ENCODE measurements around the gene DAND5. TPM values are rescaled to one million over a fixed set of nuclear protein-coding genes. Genes with fewer than 3 reads are reported as not detected.
"Not testable (repeated sequence)": the region's sequence is repeated elsewhere in the genome, so short reads cannot be mapped to it uniquely, and the experiment has no call there.

DAND5 gene
- total and polyA plus RNA-seq, 5 experiments from 2014 or later: not detected

DNA sequence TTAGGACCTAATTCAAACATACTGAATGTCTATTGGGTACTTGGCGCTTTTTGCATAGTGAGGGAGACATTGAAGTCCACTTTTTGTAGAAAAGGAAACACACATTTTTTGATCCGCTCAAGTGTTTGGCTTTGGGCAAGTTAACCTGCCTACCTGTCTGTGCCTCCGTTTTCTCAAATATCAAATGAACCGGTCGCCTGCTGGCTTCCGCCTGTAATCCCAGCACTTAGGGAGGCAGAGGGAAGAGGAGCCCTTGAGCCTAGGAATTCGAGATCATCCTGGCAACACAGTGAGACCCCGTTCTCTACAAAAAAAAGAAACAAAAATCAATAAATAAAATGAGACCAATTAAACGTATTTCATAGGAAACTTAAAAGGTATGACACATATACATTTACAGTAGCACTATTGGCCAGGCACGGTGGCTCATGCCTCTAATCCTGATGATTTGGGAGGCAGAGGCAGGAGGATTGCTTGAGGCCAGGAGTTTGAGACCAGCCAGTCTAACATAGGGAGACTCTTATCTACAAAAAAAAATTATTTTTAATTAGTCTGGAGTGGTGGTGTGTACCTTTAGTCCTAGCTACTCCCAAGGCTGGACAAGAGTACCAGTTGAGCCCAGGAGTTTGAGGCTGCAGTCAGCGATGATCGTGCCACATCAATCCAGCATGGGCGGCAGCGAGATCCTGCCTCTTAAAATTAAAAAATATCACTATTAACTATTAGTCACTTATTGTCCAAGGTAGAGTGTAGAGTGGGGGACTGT, 22.5 kb upstream of the DAND5 start:
- H3K9me3 Mint-ChIP-seq: no peaks in the 10 kb centered on the region
- ATAC-seq (no peak), DNase-seq (no peak)
- peaks cover 15 to 49% (median 41%) of the 10 kb centered on the region in 4 donors for H3K4me1 Mint-ChIP-seq
- H3K27me3 Mint-ChIP-seq: peaks cover 0 to 2% (median 0%) of the 10 kb centered on the region in 5 donors
- H3K4me3 Mint-ChIP-seq: peak overlapping the region; percentile 80 to 99 (median 88)
- POLR2A ChIA-PET: interaction anchor here (0.7 to 2.0 kb wide), 16 partner anchors 8 to 307 kb away, joined by 3 to 14 read pairs (median 4); partner anchors contain the start of genes FARSA, GADD45GIP1, GCDH and NACC1
- peak overlapping the region; percentile 89 to 99 (median 94) for H3K27ac Mint-ChIP-seq
- peaks cover 0 to 75% (median 20%) of the 10 kb centered on the region in 3 donors for H3K36me3 Mint-ChIP-seq

DNA sequence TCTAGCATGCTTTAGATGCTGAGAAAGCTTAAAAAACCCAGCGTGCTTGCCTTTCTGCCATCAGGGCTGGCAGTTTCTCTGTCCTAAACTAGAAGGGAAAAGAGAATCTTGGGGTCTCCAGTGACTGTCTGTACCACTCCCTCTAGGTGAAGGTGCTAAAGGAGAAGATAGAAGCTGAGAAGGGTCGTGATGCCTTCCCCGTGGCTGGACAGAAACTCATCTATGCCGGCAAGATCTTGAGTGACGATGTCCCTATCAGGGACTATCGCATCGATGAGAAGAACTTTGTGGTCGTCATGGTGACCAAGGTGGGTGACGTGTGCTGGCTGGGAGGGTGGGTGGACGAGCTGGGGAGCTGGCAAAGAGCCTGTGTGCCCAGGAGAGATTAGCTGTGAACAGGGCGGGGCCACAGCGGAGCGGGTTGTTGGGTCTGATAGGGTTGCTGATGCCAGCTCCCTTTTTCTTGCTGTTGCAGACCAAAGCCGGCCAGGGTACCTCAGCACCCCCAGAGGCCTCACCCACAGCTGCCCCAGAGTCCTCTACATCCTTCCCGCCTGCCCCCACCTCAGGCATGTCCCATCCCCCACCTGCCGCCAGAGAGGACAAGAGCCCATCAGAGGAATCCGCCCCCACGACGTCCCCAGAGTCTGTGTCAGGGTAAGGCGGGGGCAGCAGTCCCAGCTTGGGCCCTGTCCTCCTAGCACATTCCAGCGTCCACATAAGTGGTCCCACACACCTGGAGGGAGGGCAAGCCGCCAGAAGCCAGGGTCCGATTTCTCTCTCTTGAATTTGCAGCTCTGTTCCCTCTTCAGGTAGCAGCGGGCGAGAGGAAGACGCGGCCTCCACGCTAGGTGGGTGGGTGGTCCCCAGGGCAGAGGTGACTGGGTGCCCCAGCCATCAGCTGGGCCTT, 21.4 kb upstream of the DAND5 start:
- peaks cover 15 to 41% (median 36%) of the 10 kb centered on the region in 4 donors for H3K4me1 Mint-ChIP-seq
- peaks cover 0 to 2% (median 0%) of the 10 kb centered on the region in 5 donors for H3K27me3 Mint-ChIP-seq
- H3K36me3 Mint-ChIP-seq: peaks cover 0 to 73% (median 18%) of the 10 kb centered on the region in 3 donors
- peak overlapping the region in 5 of 10 donors; percentile 4 to 63 (median 30) for H3K4me3 Mint-ChIP-seq
- no peaks in the 10 kb centered on the region for H3K9me3 Mint-ChIP-seq
- ATAC-seq (no peak), DNase-seq (no peak)
- peak overlapping the region in 6 of 10 donors; percentile 60 to 93 (median 78) for H3K27ac Mint-ChIP-seq
- POLR2A ChIA-PET: interaction anchor here (0.6 to 2.0 kb wide), 8 partner anchors 9 to 306 kb away, joined by 3 to 11 read pairs (median 6); partner anchors contain the start of genes FARSA, GADD45GIP1 and SYCE2

DNA sequence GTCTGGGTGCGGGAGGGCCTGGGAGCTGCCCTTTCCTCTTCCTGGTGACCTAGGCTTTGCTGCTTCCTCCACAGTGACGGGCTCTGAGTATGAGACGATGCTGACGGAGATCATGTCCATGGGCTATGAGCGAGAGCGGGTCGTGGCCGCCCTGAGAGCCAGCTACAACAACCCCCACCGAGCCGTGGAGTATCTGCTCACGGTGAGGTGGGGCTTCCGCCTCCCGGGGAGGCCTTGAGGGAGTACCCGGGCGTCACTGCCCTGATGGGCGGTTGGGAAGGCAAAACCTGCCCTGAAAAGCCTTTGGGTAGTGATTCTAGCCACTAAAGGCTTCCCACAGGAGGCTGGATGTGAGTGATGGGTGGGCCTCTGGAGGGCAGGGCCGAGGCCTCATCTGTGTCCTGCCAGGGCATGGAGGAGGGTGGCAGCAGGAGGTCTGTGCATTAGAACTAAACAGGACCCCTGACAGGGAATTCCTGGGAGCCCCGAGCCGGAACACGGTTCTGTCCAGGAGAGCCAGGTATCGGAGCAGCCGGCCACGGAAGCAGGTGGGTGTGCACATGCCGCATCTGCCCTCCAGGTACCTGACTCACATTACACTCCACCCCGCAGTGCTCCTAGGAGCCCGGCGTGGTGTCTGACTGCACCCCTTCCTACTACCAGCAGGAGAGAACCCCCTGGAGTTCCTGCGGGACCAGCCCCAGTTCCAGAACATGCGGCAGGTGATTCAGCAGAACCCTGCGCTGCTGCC, 20.6 kb upstream of the DAND5 start:
- ATAC-seq: no peak

DNA sequence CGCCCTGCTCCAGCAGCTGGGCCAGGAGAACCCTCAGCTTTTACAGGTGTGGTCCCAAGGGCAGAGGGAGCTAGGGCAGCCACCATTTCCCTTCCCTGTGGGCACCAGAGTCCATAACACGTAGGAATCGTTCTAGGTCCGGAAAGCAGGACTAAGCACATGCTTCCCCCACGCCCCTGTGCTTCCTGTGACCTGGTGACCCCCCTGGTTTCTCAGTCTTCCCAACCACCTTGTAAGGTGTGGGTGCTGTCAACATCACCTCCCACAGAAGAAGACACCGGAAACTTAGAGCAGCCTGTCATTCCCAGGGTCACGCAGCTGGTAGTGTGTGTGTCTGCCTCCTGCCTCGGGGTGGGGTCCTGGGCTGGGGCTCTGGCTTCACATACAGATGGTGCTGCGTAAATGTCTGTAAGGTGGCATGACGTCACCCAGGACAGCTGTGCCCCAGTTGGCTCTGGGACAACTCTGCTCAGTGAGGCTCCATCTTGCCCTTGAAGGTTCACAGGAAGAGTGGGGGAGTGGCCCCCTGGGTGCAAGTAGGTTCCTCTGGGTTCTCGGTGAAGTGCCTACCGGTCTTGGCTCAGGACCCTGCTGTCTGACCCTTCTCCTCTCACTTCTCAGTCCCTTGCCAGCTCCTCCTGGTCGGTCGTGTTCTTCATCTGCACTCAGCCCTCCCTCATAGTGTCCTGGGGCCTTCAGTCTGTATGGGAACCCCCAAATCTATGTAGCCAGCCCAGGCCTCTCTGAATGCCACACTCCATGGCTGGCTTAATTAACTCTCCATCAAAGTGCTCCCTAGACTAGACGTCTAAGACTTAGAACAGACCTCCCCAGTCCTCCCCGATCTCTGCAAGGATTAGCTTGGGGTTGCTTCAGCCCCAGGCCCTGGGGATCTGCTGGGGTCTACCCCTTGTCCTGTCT, 19.8 kb upstream of the DAND5 start:
- POLR2A ChIA-PET: interaction anchor here (0.6 kb wide), 1 partner anchor 38 kb away, joined by 3 read pairs; no protein-coding TSS in a partner anchor
- peaks cover 0 to 2% (median 0%) of the 10 kb centered on the region in 5 donors for H3K27me3 Mint-ChIP-seq
- no peak for ATAC-seq
- H3K9me3 Mint-ChIP-seq: no peaks in the 10 kb centered on the region
- peak overlapping the region in 2 of 10 donors; percentile 7 to 62 for H3K4me3 Mint-ChIP-seq
- peaks cover 0 to 70% (median 12%) of the 10 kb centered on the region in 3 donors for H3K36me3 Mint-ChIP-seq
- no peak for DNase-seq
- H3K27ac Mint-ChIP-seq: peak overlapping the region in 7 of 10 donors; percentile 22 to 88 (median 44)
- H3K4me1 Mint-ChIP-seq: peaks cover 17 to 34% (median 31%) of the 10 kb centered on the region in 4 donors

More for the DNA sequence above, 20.6 kb upstream of the DAND5 start:
- POLR2A ChIA-PET: interaction anchor here (1.1 to 2.0 kb wide), 4 partner anchors 8 to 16 kb away, joined by 3 to 11 read pairs (median 8); partner anchors contain the start of genes FARSA and GADD45GIP1
- Mint-ChIP-seq H3K9me3 (no peaks in the 10 kb centered on the region), H3K4me1 (peaks cover 11 to 33% (median 29%) of the 10 kb centered on the region in 4 donors), H3K4me3 (no peak overlapping the region), H3K27ac (peak overlapping the region in 1 of 10 donors; percentile 54), H3K36me3 (peaks cover 0 to 71% (median 12%) of the 10 kb centered on the region in 3 donors), H3K27me3 (peaks cover 0 to 2% (median 0%) of the 10 kb centered on the region in 5 donors)
- DNase-seq: no peak

DNA sequence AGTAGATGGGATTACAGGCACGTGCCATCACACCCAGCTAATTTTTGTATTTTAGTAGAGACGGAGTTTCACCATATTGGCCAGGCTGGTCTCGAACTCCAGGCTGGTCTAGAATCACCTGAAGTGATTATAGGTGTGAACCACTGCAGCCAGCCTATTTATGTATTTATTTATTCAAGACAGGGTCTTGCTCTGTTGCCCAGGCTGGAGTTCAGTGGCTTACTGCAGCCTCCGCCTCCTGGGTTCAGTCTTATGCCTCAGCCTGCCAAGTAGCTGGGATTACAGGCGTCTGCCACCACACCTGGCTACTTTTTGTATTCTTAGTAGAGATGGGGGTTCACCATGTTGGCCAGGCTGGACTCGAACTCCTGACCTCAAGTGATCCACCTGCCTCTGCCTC, 17.3 kb upstream of the DAND5 start:
- H3K27ac Mint-ChIP-seq: peak overlapping the region in 2 of 10 donors; percentile 54 to 64
- not testable (repeated sequence) for H3K4me3 Mint-ChIP-seq, H3K27me3 Mint-ChIP-seq, H3K9me3 Mint-ChIP-seq, ATAC-seq, DNase-seq
- H3K36me3 Mint-ChIP-seq: peaks cover 0 to 68% (median 12%) of the 10 kb centered on the region in 3 donors
- POLR2A ChIA-PET: interaction anchor here (1.1 to 1.2 kb wide), 2 partner anchors 14 to 61 kb away, joined by 3 to 4 read pairs; partner anchors contain the start of gene GCDH
- peaks cover 18 to 37% (median 33%) of the 10 kb centered on the region in 4 donors for H3K4me1 Mint-ChIP-seq

DNA sequence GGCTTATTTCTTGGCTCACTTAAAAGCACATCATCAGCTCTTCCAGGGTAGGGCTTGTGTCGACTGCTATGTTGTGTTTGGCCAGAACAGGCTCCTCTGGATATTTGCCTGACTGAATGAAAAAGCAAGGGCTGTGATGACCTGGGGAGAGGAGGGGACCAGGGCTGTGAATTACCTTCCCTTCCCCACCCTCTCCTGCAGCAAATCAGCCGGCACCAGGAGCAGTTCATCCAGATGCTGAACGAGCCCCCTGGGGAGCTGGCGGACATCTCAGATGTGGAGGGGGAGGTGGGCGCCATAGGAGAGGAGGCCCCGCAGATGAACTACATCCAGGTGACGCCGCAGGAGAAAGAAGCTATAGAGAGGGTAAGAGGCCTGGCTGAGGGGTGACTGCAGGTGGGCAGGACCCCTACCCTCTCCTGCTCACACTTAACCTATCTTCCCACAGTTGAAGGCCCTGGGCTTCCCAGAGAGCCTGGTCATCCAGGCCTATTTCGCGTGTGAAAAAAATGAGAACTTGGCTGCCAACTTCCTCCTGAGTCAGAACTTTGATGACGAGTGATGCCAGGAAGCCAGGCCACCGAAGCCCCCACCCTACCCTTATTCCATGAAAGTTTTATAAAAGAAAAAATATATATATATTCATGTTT, 16.8 kb upstream of the DAND5 start:
- Mint-ChIP-seq H3K27me3 (no peaks in the 10 kb centered on the region), H3K9me3 (no peaks in the 10 kb centered on the region), H3K4me1 (peaks cover 18 to 36% (median 30%) of the 10 kb centered on the region in 4 donors), H3K4me3 (no peak overlapping the region), H3K27ac (peak overlapping the region in 4 of 10 donors; percentile 7 to 67 (median 36)), H3K36me3 (peaks cover 0 to 67% (median 12%) of the 10 kb centered on the region in 3 donors)
- ATAC-seq (no peak), DNase-seq (no peak)
- POLR2A ChIA-PET: interaction anchor here (0.6 to 1.3 kb wide), 3 partner anchors 13 to 142 kb away, joined by 3 to 4 read pairs (median 4); partner anchors contain the start of gene GCDH

DNA sequence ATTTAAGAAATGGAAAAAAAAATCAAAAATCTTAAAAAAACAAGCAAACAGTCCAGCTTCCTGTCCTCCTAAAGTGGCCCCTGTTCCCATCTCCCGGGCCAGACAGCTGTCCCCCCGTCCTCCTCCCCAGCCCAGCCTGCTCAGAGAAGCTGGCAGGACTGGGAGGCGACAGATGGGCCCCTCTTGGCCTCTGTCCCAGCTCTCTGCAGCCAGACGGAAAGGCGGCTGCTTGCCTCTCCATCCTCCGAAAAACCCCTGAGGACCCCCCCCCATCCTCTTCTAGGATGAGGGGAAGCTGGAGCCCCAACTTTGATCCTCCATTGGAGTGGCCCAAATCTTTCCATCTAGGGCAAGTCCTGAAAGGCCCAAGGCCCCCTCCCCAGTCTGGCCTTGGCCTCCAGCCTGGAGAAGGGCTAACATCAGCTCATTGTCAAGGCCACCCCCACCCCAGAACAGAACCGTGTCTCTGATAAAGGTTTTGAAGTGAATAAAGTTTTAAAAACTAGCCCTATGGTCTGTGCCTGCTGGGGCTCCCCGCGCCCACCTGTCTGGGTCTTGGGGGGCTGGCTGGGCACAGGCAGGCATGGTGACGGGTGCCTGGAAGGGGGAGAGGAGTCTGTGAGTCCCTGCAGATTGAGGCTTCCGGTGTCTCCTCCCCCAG, 16.1 kb upstream of the DAND5 start:
- peak overlapping the region in 1 of 10 donors; percentile 7 for H3K27ac Mint-ChIP-seq
- H3K27me3 Mint-ChIP-seq: no peaks in the 10 kb centered on the region
- H3K9me3 Mint-ChIP-seq: no peaks in the 10 kb centered on the region
- peak overlapping the region in 1 of 10 donors; percentile 45 for H3K4me3 Mint-ChIP-seq
- ATAC-seq (no peak), DNase-seq (no peak)
- H3K4me1 Mint-ChIP-seq: peaks cover 18 to 36% (median 28%) of the 10 kb centered on the region in 4 donors
- peaks cover 0 to 64% (median 10%) of the 10 kb centered on the region in 3 donors for H3K36me3 Mint-ChIP-seq
- POLR2A ChIA-PET: interaction anchor here (0.6 to 1.3 kb wide), 4 partner anchors 12 to 142 kb away, joined by 3 to 4 read pairs (median 4); partner anchors contain the start of gene GCDH

DNA sequence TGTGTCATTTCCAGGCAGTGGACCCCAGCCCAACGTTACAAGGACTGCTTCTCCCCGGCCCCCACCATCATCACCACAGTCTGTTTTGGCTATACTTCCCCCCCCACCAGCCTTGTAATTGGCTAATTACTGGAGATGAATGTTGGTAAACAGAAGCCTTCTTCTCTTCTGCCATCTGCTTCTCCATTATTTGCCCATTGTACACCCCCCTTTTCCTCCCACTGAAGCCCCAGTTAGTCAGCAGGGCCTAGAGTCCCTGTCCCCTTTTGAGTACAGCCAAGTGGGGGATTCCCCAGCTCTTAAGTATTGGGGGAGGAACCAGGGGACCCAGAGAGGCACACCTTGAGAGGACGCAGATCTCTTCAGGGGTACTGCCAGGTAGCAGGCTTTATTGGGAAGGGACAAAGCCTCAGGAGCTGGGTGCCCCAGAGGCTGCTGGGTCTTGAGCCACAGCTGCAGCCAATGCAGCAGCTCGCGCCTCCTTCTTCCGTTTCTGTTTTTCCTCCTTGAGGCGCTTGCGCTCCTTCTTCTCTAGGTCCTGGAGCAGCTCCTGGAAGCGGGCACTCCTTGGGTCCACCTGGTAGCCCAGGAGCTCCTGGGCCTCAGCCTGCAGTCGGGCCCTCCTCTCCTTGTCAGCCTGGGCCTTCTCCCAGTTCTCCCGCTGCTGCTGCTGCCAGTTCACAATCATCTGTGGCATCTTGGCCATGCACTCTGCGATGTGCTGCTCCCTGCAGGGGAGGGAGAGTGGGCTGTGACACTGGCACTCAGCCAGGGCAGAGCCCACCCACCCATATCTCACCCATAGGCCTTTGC, 15.4 kb upstream of the DAND5 start:
- Mint-ChIP-seq H3K27ac (peak overlapping the region in 9 of 10 donors; percentile 53 to 90 (median 83)), H3K27me3 (no peaks in the 10 kb centered on the region), H3K4me3 (peak overlapping the region in 5 of 10 donors; percentile 14 to 58 (median 27)), H3K36me3 (peaks cover 0 to 56% (median 10%) of the 10 kb centered on the region in 3 donors), H3K9me3 (no peaks in the 10 kb centered on the region), H3K4me1 (peaks cover 18 to 36% (median 27%) of the 10 kb centered on the region in 4 donors)
- ATAC-seq (no peak), DNase-seq (no peak)
- POLR2A ChIA-PET: interaction anchor here (0.8 to 3.6 kb wide), 5 partner anchors 8 to 63 kb away, joined by 3 to 17 read pairs (median 4); partner anchors contain the start of genes CALR, GCDH and RAD23A

DNA sequence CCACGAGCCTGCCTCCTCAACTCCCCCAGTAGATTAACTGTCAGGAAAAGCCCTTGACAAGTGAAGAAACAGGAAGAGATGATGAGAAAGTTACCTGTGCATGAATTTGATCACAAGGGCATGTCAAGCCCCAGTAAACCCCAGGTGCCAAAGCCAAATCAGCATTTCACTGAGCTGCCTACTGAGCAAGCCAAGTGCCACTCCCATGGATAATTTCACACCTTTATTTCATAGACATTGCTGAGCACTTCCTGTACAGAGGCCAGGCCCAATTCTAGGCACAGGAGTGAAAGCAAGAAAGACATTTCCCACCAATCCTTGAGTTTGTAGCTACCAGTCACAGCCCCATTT, 14.8 kb upstream of the DAND5 start:
- DNase-seq (no peak), ATAC-seq (no peak)
- POLR2A ChIA-PET: interaction anchor here (0.5 to 3.6 kb wide), 6 partner anchors 8 to 64 kb away, joined by 3 to 17 read pairs (median 4); partner anchors contain the start of genes CALR, GCDH and RAD23A
- H3K4me1 Mint-ChIP-seq: peaks cover 18 to 36% (median 27%) of the 10 kb centered on the region in 4 donors
- H3K36me3 Mint-ChIP-seq: peaks cover 0 to 50% (median 10%) of the 10 kb centered on the region in 3 donors
- H3K4me3 Mint-ChIP-seq: peak overlapping the region in 7 of 10 donors; percentile 14 to 58 (median 43)
- H3K27ac Mint-ChIP-seq: peak overlapping the region; percentile 48 to 90 (median 82)
- no peaks in the 10 kb centered on the region for H3K27me3 Mint-ChIP-seq
- H3K9me3 Mint-ChIP-seq: no peaks in the 10 kb centered on the region
